CD4-positive, alpha-beta T cell treated with Interleukin-17A for 4 hours (primary cell): ENCODE results near the gene SPECC1L.

Experiments used
- DNase-seq: peaks from one replicate; pipeline ENCODE4 v3.0.0-alpha.2; 2020; ENCODE audit warnings: mixed read lengths

The SPECC1L gene

DNA sequence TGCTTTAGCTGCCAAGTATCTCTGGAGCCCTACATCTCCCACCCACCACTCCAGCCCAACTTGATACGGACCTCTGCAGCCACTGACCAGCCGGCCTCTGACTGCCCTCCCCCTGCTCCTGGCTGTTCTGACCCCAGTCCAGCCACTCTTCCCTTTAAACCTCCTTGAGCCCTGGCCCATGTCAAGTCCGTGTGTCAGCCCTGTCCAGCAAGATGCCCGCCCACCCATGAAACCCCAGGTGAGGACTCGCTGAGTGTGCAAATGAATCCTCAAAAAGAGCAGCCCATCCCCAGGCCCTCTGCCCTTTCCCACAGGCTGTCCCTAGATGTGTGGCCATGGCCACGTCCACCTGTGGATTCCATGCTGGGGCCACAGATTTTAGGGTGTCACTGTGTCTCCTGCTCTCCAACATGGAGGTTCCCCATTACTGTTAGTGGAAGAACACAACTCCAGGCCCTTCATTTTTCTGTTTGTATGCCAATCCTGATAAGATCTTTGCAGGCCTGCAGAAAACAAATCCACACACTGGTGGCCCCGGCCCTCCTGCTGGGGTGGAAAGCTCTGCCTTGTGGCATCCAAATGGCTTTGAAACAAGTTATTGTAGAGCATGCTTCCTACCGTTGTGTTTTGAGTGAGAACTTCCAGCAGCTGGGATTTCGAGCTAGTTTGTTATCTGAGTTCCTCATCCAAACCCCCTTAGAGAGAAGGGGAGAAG lies 134.1 kb downstream of the SPECC1L start:
- DNase-seq: no peak

DNA sequence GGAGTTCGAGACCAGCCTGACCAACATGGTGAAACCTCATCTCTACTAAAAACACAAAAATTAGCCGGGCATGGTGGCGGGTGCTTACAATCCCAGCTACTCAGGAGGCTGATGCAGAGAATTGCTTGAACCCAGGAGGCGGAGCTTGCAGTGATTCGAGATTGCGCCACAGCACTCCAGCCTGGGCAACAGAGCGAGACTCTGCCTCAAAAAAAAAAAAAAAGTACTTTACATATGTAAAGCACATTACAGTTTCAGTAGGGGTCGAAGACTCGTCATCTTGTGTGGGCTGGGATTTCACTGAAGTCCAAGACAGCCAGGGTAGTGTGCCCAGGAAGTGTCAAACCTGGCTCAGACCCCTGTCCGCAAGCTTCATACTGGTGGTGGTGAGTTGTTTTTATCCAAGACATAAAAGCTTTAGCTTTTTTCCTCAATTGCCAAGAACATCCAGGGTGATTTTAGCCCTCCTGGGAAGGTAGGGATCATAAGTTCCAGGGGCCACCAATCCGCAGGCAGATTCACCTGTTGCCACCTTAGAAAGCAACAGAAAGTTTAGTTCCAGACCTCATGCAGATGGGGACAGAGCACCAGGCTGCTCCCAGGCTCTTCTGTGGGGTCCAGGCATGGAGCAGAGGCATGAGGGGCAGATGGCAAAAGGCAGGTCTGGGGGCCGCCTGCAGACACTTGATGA lies 135.1 kb downstream of the SPECC1L start:
- DNase-seq: no peak

GRCh38 chr22:24406322-24407277 lies 136.0 kb downstream of the SPECC1L start:
- DNase-seq: no peak

DNA sequence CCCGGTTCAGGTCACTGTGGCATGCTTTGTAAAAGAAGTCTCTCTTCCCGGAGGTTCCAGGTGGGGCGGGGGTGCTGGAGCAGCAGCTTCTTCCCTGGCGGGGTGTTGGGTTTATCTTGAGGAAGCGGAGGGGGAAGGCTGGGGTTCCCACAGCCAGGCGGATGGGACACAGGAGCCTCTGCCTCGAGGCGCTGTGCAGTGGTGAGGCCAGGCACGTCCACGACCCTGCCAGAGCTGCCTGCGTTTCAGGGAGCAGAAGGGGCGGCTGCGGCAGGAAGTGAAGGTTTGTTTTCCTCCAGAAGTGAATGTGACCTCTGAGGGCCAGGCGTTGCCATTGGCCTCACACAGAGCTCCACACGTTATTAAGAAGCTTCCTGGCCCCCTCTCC lies 136.6 kb downstream of the SPECC1L start:
- no peak for DNase-seq

- no peak for DNase-seq
Measured at GRCh38 chr22:24407884-24408283, 137.3 kb downstream of the SPECC1L start.

DNA sequence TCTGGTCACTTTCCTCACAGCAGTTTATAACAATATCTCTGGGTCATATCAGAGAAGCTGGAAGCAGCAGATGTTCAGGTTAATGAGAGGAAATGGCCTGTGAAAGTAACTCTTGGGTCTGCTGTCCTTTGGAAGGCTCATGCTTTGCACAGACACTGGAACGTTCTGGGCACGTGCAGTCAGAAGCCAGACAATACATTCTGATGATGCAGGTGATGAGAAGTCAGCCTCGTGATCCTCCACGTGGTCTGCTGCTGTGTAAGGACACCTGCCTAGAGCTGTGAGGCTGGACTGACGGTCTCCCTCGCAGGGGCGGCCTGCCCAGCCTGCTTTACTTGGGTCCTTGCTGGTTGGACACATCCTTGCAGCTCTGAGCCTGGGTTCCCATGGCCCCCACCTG lies 138.0 kb downstream of the SPECC1L start:
- no peak for DNase-seq

DNA sequence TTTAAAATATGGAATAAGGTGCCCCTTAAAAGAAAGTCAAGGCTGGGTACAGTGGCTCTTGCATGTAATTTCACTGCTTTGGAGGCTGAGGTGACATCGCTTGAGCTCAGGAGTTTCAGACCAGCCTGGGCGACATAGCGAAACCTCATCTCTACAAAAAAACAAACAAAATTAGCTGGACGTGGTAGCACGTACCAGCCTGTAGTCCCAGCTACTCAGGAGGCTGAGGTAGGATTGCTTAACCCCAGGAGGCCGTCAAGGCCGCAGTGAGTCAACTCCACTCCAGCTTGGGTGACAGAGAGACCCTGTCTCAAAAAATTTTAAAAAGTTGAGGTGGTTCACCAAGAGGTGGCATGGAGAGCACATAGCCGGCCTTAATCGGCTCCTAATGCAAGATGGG lies 139.1 kb downstream of the SPECC1L start:
- DNase-seq: no peak

- no peak for DNase-seq
Measured at GRCh38 chr22:24410110-24410856, 139.7 kb downstream of the SPECC1L start.

DNA sequence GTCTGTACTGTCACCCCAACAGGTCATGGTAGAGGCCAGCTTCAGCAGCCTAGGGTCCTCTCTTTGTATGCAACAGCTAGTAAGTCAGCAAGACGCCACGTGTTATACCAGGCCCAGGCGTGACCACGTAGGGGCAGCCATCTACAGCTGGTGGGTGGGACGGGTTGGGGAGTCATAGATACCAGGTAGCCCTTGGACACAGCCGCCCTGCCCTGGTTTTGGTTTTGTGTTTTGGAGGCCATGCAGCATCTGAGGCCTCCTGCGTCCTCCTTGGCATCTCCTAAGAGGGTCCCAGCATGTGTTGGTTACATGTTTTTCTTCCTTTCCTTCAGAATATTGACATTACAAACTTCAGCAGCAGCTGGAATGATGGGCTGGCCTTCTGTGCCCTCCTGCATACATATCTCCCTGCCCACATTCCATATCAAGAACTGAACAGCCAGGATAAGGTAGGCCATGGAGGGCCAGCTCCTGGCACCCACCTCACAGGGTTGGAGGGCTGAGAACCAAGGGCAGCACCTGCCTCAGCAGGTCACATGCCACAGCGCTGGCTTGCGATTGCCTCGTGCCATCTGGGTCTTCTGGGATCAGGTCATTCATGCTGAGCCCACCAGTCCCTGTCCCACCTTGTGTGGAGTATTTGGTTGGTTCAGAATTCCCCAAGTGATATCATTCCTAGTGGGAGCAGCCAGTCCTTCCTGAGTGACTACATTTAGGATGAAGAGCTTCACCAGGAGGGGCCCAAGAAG lies 140.8 kb downstream of the SPECC1L start:
- DNase-seq: no peak

DNA sequence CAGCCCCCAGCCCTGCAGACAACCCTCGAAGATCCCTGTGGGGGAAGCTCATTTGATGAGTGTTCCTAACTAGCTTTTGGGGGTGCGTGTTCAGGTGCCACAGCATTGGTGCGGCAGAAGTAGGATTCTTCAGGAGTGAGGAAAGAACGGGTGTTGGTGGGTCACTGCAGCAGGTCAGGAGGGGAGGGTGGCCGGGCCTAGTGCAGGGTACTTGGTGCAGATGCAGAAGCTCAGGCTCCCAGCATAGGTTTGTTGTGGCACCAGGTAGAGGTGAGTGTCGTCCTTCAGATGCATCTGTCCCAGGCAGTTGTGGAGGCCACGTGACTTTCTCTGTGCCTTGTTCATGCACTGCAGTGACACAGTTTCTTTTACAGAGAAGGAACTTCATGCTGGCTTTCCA lies 141.6 kb downstream of the SPECC1L start:
- no peak for DNase-seq

GRCh38 chr22:24413271-24413670 lies 142.6 kb downstream of the SPECC1L start:
- DNase-seq: no peak

DNA sequence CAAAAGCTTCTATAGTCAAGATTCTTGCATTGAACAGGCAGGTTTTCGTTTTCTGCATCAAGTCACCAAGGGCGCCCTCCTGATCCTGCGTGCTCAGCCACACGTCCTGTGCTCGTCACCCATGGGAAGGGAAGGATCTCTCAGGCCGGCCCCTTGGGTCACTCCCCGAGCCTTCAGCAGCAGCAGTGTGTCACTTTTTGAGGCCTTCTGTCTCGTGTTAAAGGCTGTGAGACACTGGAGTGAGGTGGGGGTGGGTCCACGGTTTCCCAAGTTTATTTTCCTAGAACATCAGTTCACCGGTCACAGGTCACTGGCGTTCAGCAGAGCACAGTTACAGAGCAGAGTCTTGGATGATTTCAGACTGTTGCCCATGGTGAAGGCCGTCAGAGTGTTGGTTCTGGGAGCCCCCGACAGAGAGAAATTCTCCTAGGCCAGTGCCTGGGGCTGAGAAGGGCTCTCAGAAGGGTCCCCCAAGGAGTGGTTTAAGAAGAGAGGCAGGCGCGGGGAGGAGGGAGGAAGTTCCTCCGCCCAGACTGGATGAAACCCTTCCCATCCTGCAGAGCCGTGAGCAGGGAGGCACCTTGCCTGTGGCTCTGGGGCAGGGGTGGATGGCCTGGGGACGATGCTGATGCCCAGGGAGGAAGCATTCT lies 143.2 kb downstream of the SPECC1L start:
- DNase-seq: no peak

DNA sequence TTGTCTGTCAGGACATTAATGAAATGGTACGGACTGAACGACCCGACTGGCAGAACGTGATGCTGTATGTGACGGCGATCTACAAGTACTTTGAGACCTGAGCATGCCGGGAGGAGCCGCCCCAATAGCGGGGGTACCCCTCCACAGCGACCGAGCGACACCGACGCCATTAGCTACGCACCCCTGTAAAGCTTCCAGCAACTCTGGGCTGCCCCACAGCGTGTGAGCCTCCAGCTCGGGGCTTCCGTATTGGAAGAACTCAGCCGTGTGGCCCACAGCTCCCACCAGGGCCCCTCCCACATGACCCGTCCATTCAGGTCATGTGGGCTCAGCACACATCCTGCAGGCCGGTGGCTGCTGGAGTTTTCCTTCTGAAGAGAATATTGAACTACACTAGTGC lies 143.9 kb downstream of the SPECC1L start:
- no peak for DNase-seq

DNA sequence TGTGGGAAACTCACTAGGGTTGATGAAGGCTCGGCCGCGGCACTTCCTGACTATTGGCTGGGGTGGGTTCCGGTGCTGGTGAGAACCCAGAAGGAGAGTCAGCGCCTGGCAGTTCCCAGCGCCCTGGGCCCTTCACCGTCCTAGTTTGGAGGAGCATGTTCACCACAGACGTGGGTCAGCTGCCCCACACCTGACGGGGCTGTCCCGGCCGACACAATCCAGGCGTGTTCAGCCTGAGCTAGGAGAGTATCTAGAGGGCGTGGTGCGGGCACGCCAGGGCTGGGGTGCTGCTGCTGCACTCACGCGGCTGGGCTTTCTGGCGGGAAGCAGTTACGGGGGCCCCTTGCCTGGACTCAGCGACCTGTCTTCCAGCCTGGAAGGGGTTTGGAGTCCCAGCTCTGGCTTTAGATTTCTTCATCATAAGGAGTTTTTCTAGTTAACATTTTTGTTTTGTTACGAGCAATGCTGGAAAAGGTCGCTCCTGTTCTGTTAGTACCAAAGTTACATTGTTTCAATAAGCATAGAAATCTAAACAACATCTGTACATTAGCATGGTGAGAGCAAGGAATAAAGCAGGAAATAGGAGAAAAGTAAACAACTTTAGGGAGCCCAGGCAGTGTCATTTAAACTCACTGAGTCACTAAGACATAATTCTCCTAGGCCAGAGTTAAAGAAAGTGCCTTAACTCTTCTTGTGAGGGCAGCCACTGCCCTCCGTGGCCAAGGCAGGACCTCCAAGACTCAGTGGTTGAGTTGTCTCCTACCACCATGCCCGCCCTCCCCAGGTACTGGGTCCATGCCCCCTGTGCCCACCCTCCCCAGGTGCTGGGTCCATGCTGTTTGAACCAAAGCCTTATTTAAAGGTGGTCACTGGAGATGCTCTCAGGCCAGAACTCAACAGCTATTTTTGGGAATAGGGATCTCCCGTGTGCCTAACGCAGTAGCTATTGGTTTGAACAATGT lies 144.6 kb downstream of the SPECC1L start:
- no peak for DNase-seq

GRCh38 chr22:24416095-24416494 lies 145.5 kb downstream of the SPECC1L start:
- DNase-seq: no peak

GRCh38 chr22:24416611-24417010 lies 146.0 kb downstream of the SPECC1L start:
- DNase-seq: no peak

DNA sequence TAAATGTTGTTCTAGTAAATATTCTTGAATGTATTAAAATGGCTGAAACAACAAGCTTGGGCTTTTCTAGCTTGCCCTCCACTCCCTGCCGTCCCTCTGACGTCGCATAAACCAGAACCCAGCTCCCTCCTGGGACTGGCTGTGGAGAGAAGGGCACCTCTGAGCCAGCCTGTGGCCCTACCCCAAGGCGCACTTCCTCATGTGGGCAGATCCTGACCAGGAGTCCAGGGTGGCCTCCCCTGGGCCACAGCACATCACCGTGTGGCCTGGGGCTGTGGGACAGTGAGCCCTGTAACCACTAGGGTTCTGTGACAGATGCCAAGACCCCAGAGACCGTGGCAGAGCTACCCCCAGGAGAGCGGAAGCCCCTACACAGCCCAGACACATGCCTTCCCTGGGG lies 146.6 kb downstream of the SPECC1L start:
- no peak for DNase-seq

DNA sequence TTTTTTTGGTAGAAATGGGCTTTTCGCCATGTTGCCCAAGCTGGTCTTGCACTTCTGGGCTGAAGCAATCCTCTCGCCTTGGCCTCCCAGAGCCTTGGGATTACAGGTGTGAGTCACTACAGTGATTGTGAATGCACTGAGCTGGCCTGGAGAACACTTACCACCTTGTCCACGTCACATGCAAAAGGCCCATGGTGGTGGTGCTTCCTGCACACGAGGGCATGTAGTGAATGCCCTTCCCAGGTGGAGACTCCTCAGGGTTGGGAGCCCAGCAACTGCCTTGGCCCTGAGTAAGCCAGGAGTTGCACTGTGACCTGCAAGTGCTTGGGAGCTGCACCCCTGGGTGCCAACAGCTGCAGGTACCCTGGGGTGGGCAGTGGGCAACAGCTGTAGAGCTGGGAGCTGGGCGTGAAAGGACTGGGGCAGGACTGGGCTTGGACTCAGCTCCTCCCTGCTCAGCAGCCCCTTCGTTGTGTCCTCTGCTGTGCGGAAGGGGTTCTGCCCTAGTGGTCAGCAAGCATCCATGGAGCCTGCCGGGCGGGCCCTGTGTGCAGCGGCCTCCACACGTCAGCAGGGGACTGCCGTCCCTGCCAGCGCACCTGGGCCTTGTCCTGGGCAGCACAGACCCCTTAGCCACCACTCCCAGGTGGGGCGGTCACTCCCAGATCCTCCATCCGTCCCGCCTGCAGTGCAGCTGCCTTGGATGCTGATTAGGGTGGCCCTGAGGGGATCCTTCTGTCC lies 147.4 kb downstream of the SPECC1L start:
- DNase-seq: no peak

GRCh38 chr22:24418786-24419474 lies 148.3 kb downstream of the SPECC1L start:
- no peak for DNase-seq
